HG03378 (cell line): ENCODE data around the gene PADI6.
A peak's percentile ranks its signal among the peaks of the same experiment; 100 is the strongest.
"Not testable (repeated sequence)": the region's sequence is repeated elsewhere in the genome, so short reads cannot be mapped to it uniquely, and the experiment has no call there.

Source experiments
- ATAC-seq: cut with Tn5 transposase; IDR thresholded peaks from one replicate; pipeline ENCODE4 v1.9.1; 2021; ENCODE audit warnings: mild to moderate bottlenecking, moderate library complexity; ENCODE audit not compliant: unreplicated experiment

PADI6 gene

GRCh38 chr1:17371896-17372295 lies at the start of gene PADI6:
TSS of gene PADI6 (plus strand) at chr1:17372196. CDS start at chr1:17372246, 50 bp downstream.
- no peak for ATAC-seq

DNA sequence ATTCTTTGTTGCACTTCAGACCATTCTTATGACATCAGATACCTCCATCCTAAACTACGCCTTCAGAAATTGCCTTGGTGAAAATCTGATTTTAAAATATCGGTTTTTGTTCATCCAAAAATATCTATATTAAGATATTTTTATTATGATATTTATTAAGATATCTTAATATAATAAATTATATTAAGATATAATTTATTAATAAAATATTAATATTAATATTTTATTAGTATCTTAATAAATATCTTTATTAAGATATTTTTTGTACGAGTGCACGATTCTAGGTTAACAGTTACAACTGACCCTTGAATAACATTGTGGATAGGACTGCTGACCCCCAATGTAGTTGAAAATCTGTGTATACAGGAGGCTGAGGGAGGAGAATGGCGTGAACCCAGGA lies 43.1 kb upstream of the PADI6 start:
- no peak for ATAC-seq

DNA sequence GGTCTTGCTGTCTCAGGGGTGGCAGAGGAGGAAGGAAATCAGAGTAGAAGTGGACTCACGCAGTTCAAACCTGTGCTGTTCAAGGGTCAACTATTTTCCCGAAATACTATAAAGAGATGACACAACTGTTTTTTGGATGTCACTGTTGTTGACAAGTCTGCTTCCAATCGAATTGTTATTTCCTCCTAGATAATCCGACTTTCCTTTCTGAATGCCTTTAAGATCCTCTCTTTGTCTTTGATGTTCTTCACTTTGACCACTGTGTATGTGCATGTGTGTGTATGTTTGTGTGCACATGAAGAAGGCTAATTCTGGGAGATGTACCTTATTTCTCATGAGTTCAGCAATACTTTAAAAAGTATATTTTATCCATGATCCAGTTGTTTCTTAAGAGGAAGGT lies 42.4 kb upstream of the PADI6 start:
- no peak for ATAC-seq

- no peak for ATAC-seq
Observed at GRCh38 chr1:17330856-17331255, 41.1 kb upstream of the PADI6 start.

DNA sequence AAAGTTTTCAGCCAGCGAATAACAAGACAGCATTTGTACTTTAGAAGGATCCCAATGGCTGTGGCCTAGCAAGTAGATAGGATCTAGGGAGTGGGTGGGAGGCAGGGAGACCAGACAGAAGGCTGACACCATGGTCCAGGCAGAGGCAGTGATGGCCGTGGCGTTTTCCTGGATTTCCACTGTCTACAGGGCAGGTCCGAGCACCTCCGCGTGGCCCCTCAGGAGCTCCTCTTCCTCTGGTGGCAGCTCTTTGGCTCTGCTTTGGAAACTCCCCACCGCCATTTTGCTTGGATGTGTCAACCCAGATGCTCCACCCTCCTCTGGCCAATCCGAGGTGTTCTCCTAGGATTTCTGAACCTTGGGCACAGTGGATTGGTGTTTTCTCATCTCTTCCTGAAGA lies 38.9 kb upstream of the PADI6 start:
- ATAC-seq, result no peak

DNA sequence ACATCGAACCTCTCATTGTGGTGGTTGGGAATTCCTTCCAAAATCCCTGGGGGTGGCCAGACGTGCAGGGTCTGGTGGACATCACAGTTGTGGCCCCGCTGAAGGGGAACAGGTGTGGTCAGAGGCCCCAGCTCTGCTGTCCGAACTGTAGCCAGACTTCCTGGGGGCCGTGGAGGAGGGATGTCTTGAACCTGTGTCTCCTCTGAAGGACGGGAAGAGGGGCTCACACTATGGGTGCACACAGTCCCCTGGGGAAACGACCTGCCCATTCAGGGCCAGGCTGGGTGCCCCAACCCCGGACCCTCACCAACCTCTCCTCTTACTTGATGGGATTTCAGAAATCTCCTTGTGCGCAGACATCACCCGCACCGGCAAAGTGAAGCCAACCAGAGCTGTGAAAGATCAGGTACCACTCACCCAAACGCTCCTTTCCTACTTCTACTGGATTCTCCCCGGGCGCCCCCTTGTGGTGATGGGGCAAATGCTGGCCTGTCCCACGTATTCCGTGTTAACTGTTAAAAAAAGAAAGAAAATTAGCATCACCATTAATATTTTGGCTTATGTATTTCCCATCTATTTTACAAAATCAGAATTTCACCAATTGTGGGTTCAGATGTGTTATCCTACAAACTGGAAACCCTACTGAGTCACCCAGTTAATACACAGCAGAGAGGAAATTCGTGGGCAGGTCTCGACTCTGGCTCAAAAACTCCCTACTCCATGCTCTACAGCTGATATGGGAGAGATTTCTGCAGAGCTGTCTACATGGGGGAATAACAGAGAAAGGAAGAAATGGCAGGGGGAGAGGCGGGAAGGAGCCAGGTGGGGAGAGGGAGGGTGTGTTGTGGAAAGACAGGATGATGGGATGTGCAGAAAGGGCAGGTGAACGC lies 35.9 kb upstream of the PADI6 start:
- ATAC-seq, result no peak

GRCh38 chr1:17338706-17339493 lies 33.1 kb upstream of the PADI6 start:
- no peak for ATAC-seq

GRCh38 chr1:17339521-17339920 lies 32.5 kb upstream of the PADI6 start:
- no peak for ATAC-seq

- no peak for ATAC-seq
Observed at GRCh38 chr1:17340358-17340757, 31.6 kb upstream of the PADI6 start.

GRCh38 chr1:17342014-17342441 lies 30.0 kb upstream of the PADI6 start:
- ATAC-seq, result no peak

DNA sequence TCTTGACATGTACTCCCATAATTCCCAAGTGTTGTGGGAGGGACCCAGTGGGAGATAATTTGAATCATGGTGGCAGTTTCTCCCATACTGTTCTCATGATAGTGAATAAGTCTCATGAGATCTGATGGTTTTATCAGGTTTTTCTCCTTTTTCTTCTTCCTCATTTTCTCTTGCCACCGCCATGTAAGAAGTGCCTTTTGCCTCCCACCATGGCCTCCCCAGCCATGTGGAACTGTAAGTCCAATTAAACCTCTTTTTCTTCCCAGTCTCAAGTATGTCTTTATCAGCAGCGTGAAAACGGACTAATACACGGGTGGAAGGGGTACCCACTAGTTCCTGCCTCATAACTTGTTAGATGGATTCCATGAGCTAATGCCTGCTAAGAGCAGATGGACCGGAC lies 26.5 kb upstream of the PADI6 start:
- ATAC-seq, result not testable (repeated sequence)

- ATAC-seq, result no peak
Observed at GRCh38 chr1:17346046-17346789, 25.8 kb upstream of the PADI6 start.

DNA sequence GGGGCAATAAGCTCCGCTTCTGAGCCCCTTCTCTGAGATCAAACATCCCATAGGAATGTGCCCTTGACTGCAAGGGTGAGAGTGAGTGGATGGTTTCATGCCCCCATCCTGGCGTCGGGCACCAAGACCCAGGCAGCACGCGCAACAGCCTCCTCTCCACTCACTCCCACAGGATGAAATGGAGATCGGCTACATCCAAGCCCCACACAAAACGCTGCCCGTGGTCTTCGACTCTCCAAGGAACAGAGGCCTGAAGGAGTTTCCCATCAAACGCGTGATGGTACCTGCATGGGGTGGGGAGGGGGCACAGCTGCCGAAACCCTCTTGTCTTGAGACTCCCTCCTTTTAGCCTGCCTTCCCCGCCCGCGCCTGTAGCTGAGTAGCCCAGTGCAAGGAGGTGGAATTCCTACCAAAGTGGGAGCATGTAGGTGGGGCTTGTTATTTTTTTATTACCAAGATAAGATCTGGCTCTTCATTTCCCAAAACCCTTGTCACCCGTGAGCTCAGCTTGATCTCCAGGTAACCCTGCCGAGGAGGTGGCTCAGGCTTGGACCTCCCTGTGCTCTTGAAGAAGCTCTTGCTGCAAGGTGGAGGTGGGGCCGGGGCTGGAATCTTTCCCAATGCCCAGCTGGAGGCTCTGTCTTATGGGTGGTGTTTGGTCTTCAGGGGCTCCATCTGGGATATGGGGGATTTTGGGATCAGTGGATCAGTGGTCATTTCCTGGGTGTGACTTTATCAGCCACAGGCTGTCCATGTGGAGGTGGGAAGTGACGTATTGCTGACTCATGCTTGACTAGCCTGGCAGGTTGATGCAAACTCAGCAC lies 24.0 kb upstream of the PADI6 start:
- ATAC-seq, result no peak

- ATAC-seq, result peak; percentile 51
Observed at GRCh38 chr1:17348593-17349234, 23.3 kb upstream of the PADI6 start.

DNA sequence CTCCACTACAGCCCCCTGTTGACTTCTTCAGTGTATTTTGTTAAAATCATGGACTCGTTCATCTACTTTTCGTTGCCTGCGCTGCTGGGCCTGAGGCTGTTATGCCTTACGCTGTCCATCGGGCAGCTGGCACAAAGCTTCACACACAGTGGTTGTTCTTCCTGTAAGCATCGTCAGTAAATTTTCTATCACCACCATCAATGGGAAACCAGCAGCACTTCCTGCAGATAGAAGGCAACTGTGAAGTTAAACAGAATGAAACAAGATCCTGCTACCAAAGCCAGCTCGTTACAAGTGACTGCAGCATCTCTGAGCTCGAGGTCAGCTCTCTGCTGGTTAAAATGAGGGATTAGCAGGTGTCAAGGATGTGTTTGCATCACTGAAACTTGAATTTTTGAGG lies 21.9 kb upstream of the PADI6 start:
- ATAC-seq, result no peak

GRCh38 chr1:17350928-17351446 lies 21.0 kb upstream of the PADI6 start:
- ATAC-seq, result no peak

GRCh38 chr1:17351598-17352324 lies 20.2 kb upstream of the PADI6 start:
- no peak for ATAC-seq

DNA sequence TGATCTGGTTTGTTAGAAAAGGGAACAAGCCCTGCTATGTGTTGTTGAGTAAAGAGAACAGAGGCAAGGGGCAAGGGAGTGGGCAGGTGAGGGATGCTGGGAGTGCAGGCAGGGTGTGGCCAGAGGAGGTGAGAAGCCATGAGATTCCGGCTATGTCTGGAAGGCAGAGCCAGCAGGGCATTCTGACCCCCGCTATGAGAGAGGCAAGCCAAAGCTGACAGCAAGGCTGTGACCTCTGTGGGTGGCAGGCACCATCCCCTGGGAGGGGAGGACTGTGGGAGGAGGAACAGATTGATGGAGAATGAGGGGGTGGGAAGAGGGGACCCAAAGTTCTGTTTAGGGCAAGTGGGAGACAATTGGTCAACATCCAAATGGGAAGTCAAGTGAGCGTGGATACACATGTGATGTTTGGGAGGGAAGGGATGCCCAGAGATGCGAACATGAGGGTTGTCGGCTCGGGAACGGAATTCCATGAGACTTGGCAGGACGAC lies 19.5 kb upstream of the PADI6 start:
- no peak for ATAC-seq

DNA sequence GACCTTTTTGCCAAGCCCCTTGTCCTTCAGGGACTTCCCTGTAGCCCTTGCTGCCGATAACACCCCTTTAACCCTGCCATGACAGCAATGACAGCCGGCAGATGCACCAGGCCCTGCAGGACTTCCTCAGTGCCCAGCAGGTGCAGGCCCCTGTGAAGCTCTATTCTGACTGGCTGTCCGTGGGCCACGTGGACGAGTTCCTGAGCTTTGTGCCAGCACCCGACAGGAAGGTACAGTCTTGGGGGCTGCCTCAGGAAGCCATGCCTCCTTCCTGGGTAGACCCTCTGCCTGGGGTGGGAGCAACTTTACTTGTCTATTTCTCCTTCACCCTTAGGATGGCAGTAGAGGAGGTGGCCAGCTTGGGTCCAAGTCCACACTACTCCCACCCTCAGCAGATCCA lies 16.1 kb upstream of the PADI6 start:
- no peak for ATAC-seq
